Measurements from ENCODE around the gene ZMIZ2.

- TF ChIP-seq, protein P1, sequence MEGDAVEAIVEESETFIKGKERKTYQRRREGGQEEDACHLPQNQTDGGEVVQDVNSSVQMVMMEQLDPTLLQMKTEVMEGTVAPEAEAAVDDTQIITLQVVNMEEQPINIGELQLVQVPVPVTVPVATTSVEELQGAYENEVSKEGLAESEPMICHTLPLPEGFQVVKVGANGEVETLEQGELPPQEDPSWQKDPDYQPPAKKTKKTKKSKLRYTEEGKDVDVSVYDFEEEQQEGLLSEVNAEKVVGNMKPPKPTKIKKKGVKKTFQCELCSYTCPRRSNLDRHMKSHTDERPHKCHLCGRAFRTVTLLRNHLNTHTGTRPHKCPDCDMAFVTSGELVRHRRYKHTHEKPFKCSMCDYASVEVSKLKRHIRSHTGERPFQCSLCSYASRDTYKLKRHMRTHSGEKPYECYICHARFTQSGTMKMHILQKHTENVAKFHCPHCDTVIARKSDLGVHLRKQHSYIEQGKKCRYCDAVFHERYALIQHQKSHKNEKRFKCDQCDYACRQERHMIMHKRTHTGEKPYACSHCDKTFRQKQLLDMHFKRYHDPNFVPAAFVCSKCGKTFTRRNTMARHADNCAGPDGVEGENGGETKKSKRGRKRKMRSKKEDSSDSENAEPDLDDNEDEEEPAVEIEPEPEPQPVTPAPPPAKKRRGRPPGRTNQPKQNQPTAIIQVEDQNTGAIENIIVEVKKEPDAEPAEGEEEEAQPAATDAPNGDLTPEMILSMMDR (IDR thresholded peaks at IDR 0.05) = no peak
- no peak for TF ChIP-seq ZFX (IDR thresholded peaks at IDR 0.05; ENCODE audit: borderline replicate concordance)
Measured at GRCh38 chr7:44787762-44788161, 39.1 kb downstream of the ZMIZ2 start.
